ENCODE measurements around the gene AIG1.
"Not testable (repeated sequence)": the region's sequence is repeated elsewhere in the genome, so short reads cannot be mapped to it uniquely, and the experiment has no call there.

Gene AIG1

GRCh38 chr6:143229400-143229799, 168.7 kb downstream of the AIG1 start:
- no peak for DNase-seq

- peak in 3 of 51 donors; percentile 1 to 13 (median 3) for DNase-seq
These were observed 172.2 kb downstream of the AIG1 start for GRCh38 chr6:143232849-143233248.

GRCh38 chr6:143233554-143234285, 173.0 kb downstream of the AIG1 start:
- no peak for DNase-seq

GRCh38 chr6:143234734-143235133, 174.0 kb downstream of the AIG1 start:
- DNase-seq, result no peak

GRCh38 chr6:143236151-143236798, 175.6 kb downstream of the AIG1 start:
- no peak for DNase-seq

GRCh38 chr6:143238306-143238705, 177.6 kb downstream of the AIG1 start:
- DNase-seq, result no peak

- DNase-seq, result no peak
These were observed 180.4 kb downstream of the AIG1 start for GRCh38 chr6:143241111-143241510.

GRCh38 chr6:143241911-143242310, 181.2 kb downstream of the AIG1 start:
- DNase-seq, result no peak

GRCh38 chr6:143243786-143244185, 183.1 kb downstream of the AIG1 start:
- no peak for DNase-seq

- no peak for DNase-seq
These were observed 185.0 kb downstream of the AIG1 start for GRCh38 chr6:143245656-143246055.

GRCh38 chr6:143246166-143246775, 185.6 kb downstream of the AIG1 start:
- not testable (repeated sequence) for DNase-seq

- DNase-seq, result no peak
These were observed 186.9 kb downstream of the AIG1 start for GRCh38 chr6:143247586-143247985.

GRCh38 chr6:143248359-143248758, 187.7 kb downstream of the AIG1 start:
- no peak for DNase-seq

- DNase-seq, result no peak
These were observed 190.6 kb downstream of the AIG1 start for GRCh38 chr6:143251288-143251687.

- no peak for DNase-seq
These were observed 192.3 kb downstream of the AIG1 start for GRCh38 chr6:143252961-143253360.

GRCh38 chr6:143253586-143253985, 192.9 kb downstream of the AIG1 start:
- DNase-seq, result no peak

GRCh38 chr6:143258945-143259344, 198.3 kb downstream of the AIG1 start:
- no peak for DNase-seq

GRCh38 chr6:143260857-143261256, 200.2 kb downstream of the AIG1 start:
- no peak for DNase-seq

- no peak for DNase-seq
These were observed 201.3 kb downstream of the AIG1 start for GRCh38 chr6:143261899-143262436.

GRCh38 chr6:143262859-143263258, 202.2 kb downstream of the AIG1 start:
- DNase-seq, result no peak

- no peak for DNase-seq
These were observed 203.7 kb downstream of the AIG1 start for GRCh38 chr6:143264379-143264778.

GRCh38 chr6:143264986-143265764, 204.5 kb downstream of the AIG1 start:
- DNase-seq, result no peak
